Measurements from ENCODE around the gene NLRC5.

The NLRC5 gene

GRCh38 chr16:57118461-57119084, 129.2 kb downstream of the NLRC5 start:
- Histone ChIP-seq H3K79me2 (ENCODE audit: insufficient read depth, low read length) (no peaks in the 10 kb centered on the region), H3K36me3 (ENCODE audit: low read length) (no peaks in the 10 kb centered on the region), H3K4me3 (ENCODE audit: insufficient read depth, low read length, poor library complexity, severe bottlenecking) (no peak overlapping the region), H4K20me1 (ENCODE audit: low read depth, low read length) (no peaks in the 10 kb centered on the region), H3K9ac (ENCODE audit: low read length) (no peak overlapping the region), H3K9me3 (ENCODE audit: insufficient read depth, low read length) (no peaks in the 10 kb centered on the region), H2AFZ (ENCODE audit: low read depth, low read length, severe bottlenecking) (no peak overlapping the region), H3K9me2 (replicated peaks; ENCODE audit: insufficient read depth, low read length) (no peaks in the 10 kb centered on the region), H3F3A (ENCODE audit: insufficient read depth) (no peaks in the 10 kb centered on the region), H3K4me2 (ENCODE audit: low read depth, low read length, poor library complexity, severe bottlenecking) (no peak overlapping the region), H3K27me3 (ENCODE audit: low read length) (no peaks in the 10 kb centered on the region), H3K27ac (ENCODE audit: low read depth, low read length) (no peak overlapping the region)
- TF ChIP-seq, protein P1, sequence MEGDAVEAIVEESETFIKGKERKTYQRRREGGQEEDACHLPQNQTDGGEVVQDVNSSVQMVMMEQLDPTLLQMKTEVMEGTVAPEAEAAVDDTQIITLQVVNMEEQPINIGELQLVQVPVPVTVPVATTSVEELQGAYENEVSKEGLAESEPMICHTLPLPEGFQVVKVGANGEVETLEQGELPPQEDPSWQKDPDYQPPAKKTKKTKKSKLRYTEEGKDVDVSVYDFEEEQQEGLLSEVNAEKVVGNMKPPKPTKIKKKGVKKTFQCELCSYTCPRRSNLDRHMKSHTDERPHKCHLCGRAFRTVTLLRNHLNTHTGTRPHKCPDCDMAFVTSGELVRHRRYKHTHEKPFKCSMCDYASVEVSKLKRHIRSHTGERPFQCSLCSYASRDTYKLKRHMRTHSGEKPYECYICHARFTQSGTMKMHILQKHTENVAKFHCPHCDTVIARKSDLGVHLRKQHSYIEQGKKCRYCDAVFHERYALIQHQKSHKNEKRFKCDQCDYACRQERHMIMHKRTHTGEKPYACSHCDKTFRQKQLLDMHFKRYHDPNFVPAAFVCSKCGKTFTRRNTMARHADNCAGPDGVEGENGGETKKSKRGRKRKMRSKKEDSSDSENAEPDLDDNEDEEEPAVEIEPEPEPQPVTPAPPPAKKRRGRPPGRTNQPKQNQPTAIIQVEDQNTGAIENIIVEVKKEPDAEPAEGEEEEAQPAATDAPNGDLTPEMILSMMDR (IDR thresholded peaks at IDR 0.05; ENCODE audit: insufficient read depth, low read length, poor library complexity, severe bottlenecking), result no peak
- no peak for TF ChIP-seq EZH2phosphoT487 (conservative IDR thresholded peaks at IDR 0.05; ENCODE audit: low read length)

- H3K4me2 ChIP-seq (ENCODE audit: low read depth, low read length, poor library complexity, severe bottlenecking), result no peak overlapping the region
- H2AFZ ChIP-seq (ENCODE audit: low read depth, low read length, severe bottlenecking), result no peak overlapping the region
- H3K79me2 ChIP-seq (ENCODE audit: insufficient read depth, low read length), result no peaks in the 10 kb centered on the region
- no peak overlapping the region for H3K27ac ChIP-seq (ENCODE audit: low read depth, low read length)
- TF ChIP-seq, protein P1 (IDR thresholded peaks at IDR 0.05; ENCODE audit: insufficient read depth, low read length, poor library complexity, severe bottlenecking), result no peak
- TF ChIP-seq EZH2phosphoT487 (conservative IDR thresholded peaks at IDR 0.05; ENCODE audit: low read length), result no peak
- H3K36me3 ChIP-seq (ENCODE audit: low read length), result no peaks in the 10 kb centered on the region
- no peaks in the 10 kb centered on the region for H4K20me1 ChIP-seq (ENCODE audit: low read depth, low read length)
- H3K27me3 ChIP-seq (ENCODE audit: low read length), result no peaks in the 10 kb centered on the region
- no peaks in the 10 kb centered on the region for H3F3A ChIP-seq (ENCODE audit: insufficient read depth)
- no peaks in the 10 kb centered on the region for H3K9me2 ChIP-seq (replicated peaks; ENCODE audit: insufficient read depth, low read length)
- H3K9me3 ChIP-seq (ENCODE audit: insufficient read depth, low read length), result no peaks in the 10 kb centered on the region
- H3K9ac ChIP-seq (ENCODE audit: low read length), result no peak overlapping the region
- H3K4me3 ChIP-seq (ENCODE audit: insufficient read depth, low read length, poor library complexity, severe bottlenecking), result no peak overlapping the region
These were observed 134.0 kb downstream of the NLRC5 start for GRCh38 chr16:57123216-57123973.

DNA sequence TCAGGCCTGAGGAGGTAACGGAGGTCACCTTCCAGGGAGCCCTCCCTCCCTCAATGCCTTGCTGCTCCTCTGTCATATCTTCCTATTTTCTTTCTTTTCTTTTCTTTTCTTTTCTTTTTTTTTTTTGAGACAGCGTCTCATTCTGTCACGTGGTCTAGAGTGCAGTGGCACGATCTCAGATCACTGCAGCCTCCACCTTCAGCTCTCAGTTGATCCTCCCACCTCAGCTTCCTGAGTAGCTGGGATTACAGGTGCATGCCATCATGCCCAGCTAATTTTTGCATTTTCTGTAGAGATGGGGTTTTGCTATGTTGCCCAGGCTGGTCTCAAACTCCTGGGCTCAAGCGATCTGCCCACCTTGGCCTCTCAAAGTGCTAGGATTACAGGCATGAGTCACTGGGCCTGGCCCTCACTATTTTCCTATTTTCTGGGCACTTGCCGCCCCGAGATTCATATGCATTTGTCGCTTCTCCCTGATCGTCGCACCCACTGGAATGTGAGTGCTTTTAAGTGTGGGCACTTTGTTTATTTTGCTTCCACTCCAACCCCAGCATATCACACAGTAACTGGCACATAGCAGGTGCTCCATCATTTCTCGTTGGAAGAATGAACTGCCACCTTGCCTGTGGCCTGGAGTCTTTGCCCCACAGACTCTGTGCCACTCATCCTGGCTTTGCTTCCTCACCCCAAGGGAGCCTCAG, 134.8 kb downstream of the NLRC5 start:
- Histone ChIP-seq H3K36me3 (ENCODE audit: low read length) (no peaks in the 10 kb centered on the region), H3F3A (ENCODE audit: insufficient read depth) (no peaks in the 10 kb centered on the region), H4K20me1 (ENCODE audit: low read depth, low read length) (no peaks in the 10 kb centered on the region), H3K9me3 (ENCODE audit: insufficient read depth, low read length) (no peaks in the 10 kb centered on the region), H3K4me3 (ENCODE audit: insufficient read depth, low read length, poor library complexity, severe bottlenecking) (no peak overlapping the region), H3K9me2 (replicated peaks; ENCODE audit: insufficient read depth, low read length) (no peaks in the 10 kb centered on the region), H3K4me2 (ENCODE audit: low read depth, low read length, poor library complexity, severe bottlenecking) (no peak overlapping the region), H3K27ac (ENCODE audit: low read depth, low read length) (no peak overlapping the region), H3K27me3 (ENCODE audit: low read length) (no peaks in the 10 kb centered on the region), H2AFZ (ENCODE audit: low read depth, low read length, severe bottlenecking) (no peak overlapping the region), H3K9ac (ENCODE audit: low read length) (no peak overlapping the region), H3K79me2 (ENCODE audit: insufficient read depth, low read length) (no peaks in the 10 kb centered on the region)
- TF ChIP-seq, protein P1 (IDR thresholded peaks at IDR 0.05; ENCODE audit: insufficient read depth, low read length, poor library complexity, severe bottlenecking), result no peak
- TF ChIP-seq EZH2phosphoT487 (conservative IDR thresholded peaks at IDR 0.05; ENCODE audit: low read length), result no peak
